CD14-positive monocyte (primary cell): ENCODE measurements around the gene LBX2. TPM values are rescaled to one million over a fixed set of nuclear protein-coding genes. Genes with fewer than 3 reads are reported as not detected.

Experiments
- DNase-seq, 3 donors: peaks; one replicate each; pipeline ENCODE4 v3.0.0-alpha.2; 2011 to 2022
- H2AFZ ChIP-seq: 2 replicates; pipeline ENCODE4 v1.6.0; 2012; ENCODE audit warnings: mild to moderate bottlenecking, low read depth, low read length, inconsistent platforms; ENCODE audit not compliant: insufficient read depth, poor library complexity, severe bottlenecking
- H3K27ac ChIP-seq, 2 donors: 1 replicate in 1 of 2; 2 replicates in 1 of 2; pipeline ENCODE4 v1.5.1; 2012 to 2013; ENCODE audit warnings: low read length in 2 of 2, control low read depth in 1 of 2, inconsistent platforms in 1 of 2, low read depth in 1 of 2, mild to moderate bottlenecking in 1 of 2
- H3K27me3 ChIP-seq, 2 donors: one replicate each; pipeline versions ENCODE4 v1.6.0 to v1.6.1; 2011 to 2013; ENCODE audit warnings: low read length in 2 of 2; ENCODE audit not compliant: control insufficient read depth in 2 of 2, insufficient read depth in 2 of 2
- H3K36me3 ChIP-seq, 2 donors: replicated peaks in 1 of 2; 1 replicate in 1 of 2; 2 replicates in 1 of 2; pipeline versions ENCODE4 v1.5.1 to v1.6.1; 2012 to 2013; ENCODE audit warnings: low read length in 2 of 2, control low read depth in 1 of 2, inconsistent platforms in 1 of 2, mild to moderate bottlenecking in 1 of 2; ENCODE audit not compliant: insufficient read depth in 2 of 2, control insufficient read depth in 1 of 2
- H3K4me1 ChIP-seq, 2 donors: 1 replicate in 1 of 2; 2 replicates in 1 of 2; pipeline versions ENCODE4 v1.5.1 to v1.6.1; 2012 to 2013; ENCODE audit warnings: low read length in 2 of 2, control low read depth in 1 of 2, inconsistent platforms in 1 of 2, mild to moderate bottlenecking in 1 of 2, moderate library complexity in 1 of 2; ENCODE audit not compliant: insufficient read depth in 2 of 2, control insufficient read depth in 1 of 2
- H3K4me2 ChIP-seq: replicated peaks from 2 replicates; pipeline ENCODE3; 2012; ENCODE audit warnings: low read length, moderate library complexity, mild to moderate bottlenecking; ENCODE audit not compliant: poor library complexity, severe bottlenecking; ENCODE audit errors: extremely low read depth
- H3K4me3 ChIP-seq, 3 experiments: fragments of 200-600 bp in 1 of 3; sonication (generic) in 1 of 3; replicated peaks in 1 of 3; 1 replicate in 2 of 3; 2 replicates in 1 of 3; pipeline ENCODE4 v1.5.1; 2011 to 2013; ENCODE audit warnings: low read length in 3 of 3, mild to moderate bottlenecking in 3 of 3, control low read depth in 2 of 3, low read depth in 2 of 3, inconsistent platforms in 1 of 3, moderate library complexity in 1 of 3
- H3K79me2 ChIP-seq: 2 replicates; pipeline ENCODE4 v1.6.0; 2012; ENCODE audit warnings: mild to moderate bottlenecking, control low read depth, inconsistent platforms, low read length, moderate library complexity; ENCODE audit not compliant: insufficient read depth
- H3K9ac ChIP-seq: 2 replicates; pipeline ENCODE4 v1.6.0; 2017; ENCODE audit warnings: low read length, mild to moderate bottlenecking; ENCODE audit not compliant: insufficient read depth, poor library complexity, severe bottlenecking
- H3K9me3 ChIP-seq, 2 donors: replicated peaks in 1 of 2; 1 replicate in 1 of 2; 2 replicates in 1 of 2; pipeline versions ENCODE4 v1.5.1 to v1.6.1; 2012 to 2013; ENCODE audit warnings: low read length in 2 of 2, control low read depth in 1 of 2; ENCODE audit not compliant: control insufficient read depth in 1 of 2, insufficient read depth in 1 of 2
- H4K20me1 ChIP-seq: 2 replicates; pipeline ENCODE4 v1.6.0; 2012; ENCODE audit warnings: mild to moderate bottlenecking, low read length, control low read depth, moderate library complexity; ENCODE audit not compliant: insufficient read depth
- H3K27ac Mint-ChIP-seq, 7 donors: one replicate each; pipeline ENCODE4 v1.8.0; 2020; ENCODE audit warnings: mild to moderate bottlenecking in 7 of 7, mixed read lengths in 7 of 7, moderate library complexity in 6 of 7, inconsistent platforms in 2 of 7
- H3K27me3 Mint-ChIP-seq, 3 donors: one replicate each; pipeline ENCODE4 v1.8.0; 2021 to 2022; ENCODE audit warnings: low read depth in 3 of 3, mild to moderate bottlenecking in 3 of 3, mixed read lengths in 3 of 3, moderate library complexity in 3 of 3, inconsistent platforms in 1 of 3
- H3K36me3 Mint-ChIP-seq, 2 donors: one replicate each; pipeline ENCODE4 v1.8.0; 2020; ENCODE audit warnings: mixed read lengths in 2 of 2, inconsistent platforms in 1 of 2, mild to moderate bottlenecking in 1 of 2
- H3K4me1 Mint-ChIP-seq: one replicate; pipeline ENCODE4 v1.8.0; 2020; ENCODE audit warnings: mild to moderate bottlenecking, mixed read lengths
- H3K4me3 Mint-ChIP-seq, 2 donors: one replicate each; pipeline ENCODE4 v1.8.0; 2020; ENCODE audit warnings: mild to moderate bottlenecking in 2 of 2, mixed read lengths in 2 of 2, moderate library complexity in 1 of 2
- H3K9me3 Mint-ChIP-seq, 7 donors: one replicate each; pipeline ENCODE4 v1.8.0; 2020 to 2022; ENCODE audit warnings: mixed read lengths in 7 of 7, mild to moderate bottlenecking in 6 of 7, moderate library complexity in 6 of 7, inconsistent platforms in 2 of 7
- WGBS: methylation state at CpG from one replicate; pipeline ENCODE4 v1.1.5; 2013; ENCODE audit warnings: missing lambda C conversion rate; ENCODE audit not compliant: insufficient coverage; 5-methylcytosine and 5-hydroxymethylcytosine counted together
- intact Hi-C, 2 donors: fragments of 100-400 bp; cut with micrococcal nuclease; formaldehyde crosslinking; loops; one replicate each; pipeline versions ENCODE4 v1.15.0 to v1.15.1; 2023
- polyA plus RNA-seq, 3 donors: library from polyadenylated mRNA; depleted of rRNA in 1 of 3; unstranded in 2 of 3; stranded (reverse) in 1 of 3; fragments of 300-500 nt in 2 of 3; fragments of >200 nt in 1 of 3; fragmentation: Illumina TruSeq in 2 of 3; gene quantifications; 1 replicate in 2 of 3; 2 replicates in 1 of 3; pipeline ENCODE4 v1.2.3, GENCODE V29; 2012 to 2021
- TF ChIP-seq, protein P1 (sequence below): fragments of 200-600 bp; IDR thresholded peaks from one replicate; pipeline ENCODE4 v1.8.0; 2022; ENCODE audit warnings: antibody characterized with exemption, mild to moderate bottlenecking

Gene LBX2
- polyA plus RNA-seq, 3 donors: 0.46 to 0.76 TPM; not detected in 1

DNA sequence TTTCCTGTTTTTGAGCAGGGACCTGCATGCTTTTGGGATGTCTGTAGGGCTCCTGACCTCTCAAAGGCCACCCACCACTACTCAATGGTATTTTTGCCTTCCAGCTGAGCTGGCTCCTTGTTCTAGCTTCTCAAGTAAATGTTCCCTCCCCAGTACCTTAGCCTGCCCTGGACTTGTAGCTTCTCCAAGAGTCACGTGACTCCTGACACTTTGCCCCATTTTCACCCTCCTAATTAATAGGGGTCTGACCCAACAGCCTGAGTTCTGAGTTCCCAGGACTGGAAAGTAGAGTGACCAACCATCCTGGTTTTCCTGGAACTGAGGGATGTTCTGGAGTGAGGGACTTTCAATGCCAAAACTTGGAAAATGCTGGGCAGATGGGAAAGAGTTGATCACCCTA, 4.0 kb downstream of the LBX2 start:
- Mint-ChIP-seq H3K27ac (no peak overlapping the region), H3K9me3 (peaks cover 0 to 21% (median 3%) of the 10 kb centered on the region in 7 donors), H3K27me3 (peaks cover 41 to 50% (median 47%) of the 10 kb centered on the region in 3 donors), H3K4me3 (peak overlapping the region in 1 of 2 donors; percentile 24), H3K4me1 (peaks cover 26% of the 10 kb centered on the region), H3K36me3 (peaks cover 64 to 66% of the 10 kb centered on the region in 2 donors)
- H3K36me3 ChIP-seq: peaks cover 38 to 43% of the 10 kb centered on the region in 2 donors
- intact Hi-C loops: no loop called here
- H3K27me3 ChIP-seq: peaks cover 35 to 46% of the 10 kb centered on the region in 2 donors
- H3K9me3 ChIP-seq: peaks cover 0 to 20% of the 10 kb centered on the region in 2 donors
- H3K4me2 ChIP-seq: no peak overlapping the region
- TF ChIP-seq, protein P1, sequence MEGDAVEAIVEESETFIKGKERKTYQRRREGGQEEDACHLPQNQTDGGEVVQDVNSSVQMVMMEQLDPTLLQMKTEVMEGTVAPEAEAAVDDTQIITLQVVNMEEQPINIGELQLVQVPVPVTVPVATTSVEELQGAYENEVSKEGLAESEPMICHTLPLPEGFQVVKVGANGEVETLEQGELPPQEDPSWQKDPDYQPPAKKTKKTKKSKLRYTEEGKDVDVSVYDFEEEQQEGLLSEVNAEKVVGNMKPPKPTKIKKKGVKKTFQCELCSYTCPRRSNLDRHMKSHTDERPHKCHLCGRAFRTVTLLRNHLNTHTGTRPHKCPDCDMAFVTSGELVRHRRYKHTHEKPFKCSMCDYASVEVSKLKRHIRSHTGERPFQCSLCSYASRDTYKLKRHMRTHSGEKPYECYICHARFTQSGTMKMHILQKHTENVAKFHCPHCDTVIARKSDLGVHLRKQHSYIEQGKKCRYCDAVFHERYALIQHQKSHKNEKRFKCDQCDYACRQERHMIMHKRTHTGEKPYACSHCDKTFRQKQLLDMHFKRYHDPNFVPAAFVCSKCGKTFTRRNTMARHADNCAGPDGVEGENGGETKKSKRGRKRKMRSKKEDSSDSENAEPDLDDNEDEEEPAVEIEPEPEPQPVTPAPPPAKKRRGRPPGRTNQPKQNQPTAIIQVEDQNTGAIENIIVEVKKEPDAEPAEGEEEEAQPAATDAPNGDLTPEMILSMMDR: no peak
- no peaks in the 10 kb centered on the region for H3K79me2 ChIP-seq
- DNase-seq: no peak
- no peaks in the 10 kb centered on the region for H4K20me1 ChIP-seq
- no CpG with 5 or more reads among the region's 1 CpG for WGBS
- H3K4me1 ChIP-seq: peaks cover 26 to 28% of the 10 kb centered on the region in 2 donors
- H3K9ac ChIP-seq: no peak overlapping the region
- no peak overlapping the region for H2AFZ ChIP-seq
- H3K27ac ChIP-seq: no peak overlapping the region
- no peak overlapping the region for H3K4me3 ChIP-seq

DNA sequence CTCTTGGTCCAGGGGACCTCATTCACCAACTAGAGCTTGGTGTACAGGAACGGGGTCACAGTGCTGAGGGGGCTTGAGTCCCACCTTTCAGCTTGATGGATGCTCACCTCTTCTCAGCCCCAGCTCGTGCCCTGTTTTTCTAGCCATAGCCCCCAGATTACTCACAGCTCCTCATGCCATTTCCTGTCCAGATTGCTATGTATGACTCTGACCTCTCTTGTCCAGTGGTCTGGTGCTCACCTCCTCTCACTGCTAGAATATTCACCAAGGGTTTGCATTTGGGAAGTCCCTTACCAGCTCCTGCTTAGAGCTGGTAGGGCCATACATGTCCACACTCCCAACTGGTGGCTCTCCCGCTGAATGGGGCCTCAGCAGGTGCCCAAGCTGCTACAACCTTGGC, 5.9 kb downstream of the LBX2 start:
- Histone ChIP-seq H3K79me2 (peaks cover 3% of the 10 kb centered on the region), H3K4me2 (no peak overlapping the region), H3K27me3 (peaks cover 17 to 27% of the 10 kb centered on the region in 2 donors), H3K4me3 (no peak overlapping the region), H3K27ac (no peak overlapping the region), H3K36me3 (peaks cover 49 to 62% of the 10 kb centered on the region in 2 donors), H3K9me3 (peaks cover 0 to 7% of the 10 kb centered on the region in 2 donors), H4K20me1 (no peaks in the 10 kb centered on the region), H2AFZ (no peak overlapping the region), H3K4me1 (peaks cover 12 to 13% of the 10 kb centered on the region in 2 donors), H3K9ac (no peak overlapping the region)
- intact Hi-C loops: no loop called here
- no peak for DNase-seq
- Mint-ChIP-seq H3K27ac (no peak overlapping the region), H3K4me3 (no peak overlapping the region), H3K27me3 (peaks cover 24 to 31% (median 30%) of the 10 kb centered on the region in 3 donors), H3K9me3 (peaks cover 0 to 9% (median 2%) of the 10 kb centered on the region in 7 donors), H3K36me3 (peaks cover 68 to 71% of the 10 kb centered on the region in 2 donors), H3K4me1 (peaks cover 12% of the 10 kb centered on the region)
- TF ChIP-seq, protein P1: no peak
- WGBS: 97% methylated on average over 3 of the region's 3 CpGs
